GM19023 (cell line): ENCODE data around the gene B3GALT6.
"Not testable (repeated sequence)": the region's sequence is repeated elsewhere in the genome, so short reads cannot be mapped to it uniquely, and the experiment has no call there.

ENCODE experiments used
- ATAC-seq: cut with Tn5 transposase; IDR thresholded peaks from one replicate; pipeline ENCODE4 v1.9.1; 2021; ENCODE audit warnings: mild to moderate bottlenecking, moderate library complexity; ENCODE audit not compliant: unreplicated experiment

The B3GALT6 gene

GRCh38 chr1:1232208-1232795, at the start of gene B3GALT6:
TSS of gene B3GALT6 (plus strand) at chr1:1232237. CDS start at chr1:1232279, 42 bp downstream.
- peak; percentile 19 for ATAC-seq

GRCh38 chr1:1182491-1183220, 49.4 kb upstream of the B3GALT6 start:
- no peak for ATAC-seq

GRCh38 chr1:1183221-1183747, 48.8 kb upstream of the B3GALT6 start:
- ATAC-seq, result no peak

- no peak for ATAC-seq
Measured at GRCh38 chr1:1183833-1184775, 47.9 kb upstream of the B3GALT6 start.

- ATAC-seq, result no peak
Measured at GRCh38 chr1:1185101-1185765, 46.8 kb upstream of the B3GALT6 start.

GRCh38 chr1:1187938-1188337, 44.1 kb upstream of the B3GALT6 start:
- ATAC-seq, result no peak

GRCh38 chr1:1189111-1189510, 42.9 kb upstream of the B3GALT6 start:
- no peak for ATAC-seq

GRCh38 chr1:1191734-1192133, 40.3 kb upstream of the B3GALT6 start:
- ATAC-seq, result no peak

- ATAC-seq, result no peak
Measured at GRCh38 chr1:1194723-1195122, 37.3 kb upstream of the B3GALT6 start.

GRCh38 chr1:1195726-1196125, 36.3 kb upstream of the B3GALT6 start:
- not testable (repeated sequence) for ATAC-seq

- no peak for ATAC-seq
Measured at GRCh38 chr1:1196431-1197187, 35.4 kb upstream of the B3GALT6 start.

GRCh38 chr1:1197188-1197500, 34.9 kb upstream of the B3GALT6 start:
- no peak for ATAC-seq

GRCh38 chr1:1197551-1198422, 34.2 kb upstream of the B3GALT6 start:
- ATAC-seq, result no peak

GRCh38 chr1:1198423-1199140, 33.5 kb upstream of the B3GALT6 start:
- ATAC-seq, result no peak

- no peak for ATAC-seq
Measured at GRCh38 chr1:1199141-1199960, 32.7 kb upstream of the B3GALT6 start.

GRCh38 chr1:1199961-1200875, 31.8 kb upstream of the B3GALT6 start:
- ATAC-seq, result no peak
